ENCODE data around the gene DFFB. TPM values are rescaled to one million over a fixed set of nuclear protein-coding genes. Genes with fewer than 3 reads are reported as not detected.

Gene DFFB
- total and polyA plus RNA-seq, 2 of the 13 experiments (the other 11 are each of a cell fraction or from before 2014, with no cell fraction given): 4.6 to 9.3 TPM

DNA sequence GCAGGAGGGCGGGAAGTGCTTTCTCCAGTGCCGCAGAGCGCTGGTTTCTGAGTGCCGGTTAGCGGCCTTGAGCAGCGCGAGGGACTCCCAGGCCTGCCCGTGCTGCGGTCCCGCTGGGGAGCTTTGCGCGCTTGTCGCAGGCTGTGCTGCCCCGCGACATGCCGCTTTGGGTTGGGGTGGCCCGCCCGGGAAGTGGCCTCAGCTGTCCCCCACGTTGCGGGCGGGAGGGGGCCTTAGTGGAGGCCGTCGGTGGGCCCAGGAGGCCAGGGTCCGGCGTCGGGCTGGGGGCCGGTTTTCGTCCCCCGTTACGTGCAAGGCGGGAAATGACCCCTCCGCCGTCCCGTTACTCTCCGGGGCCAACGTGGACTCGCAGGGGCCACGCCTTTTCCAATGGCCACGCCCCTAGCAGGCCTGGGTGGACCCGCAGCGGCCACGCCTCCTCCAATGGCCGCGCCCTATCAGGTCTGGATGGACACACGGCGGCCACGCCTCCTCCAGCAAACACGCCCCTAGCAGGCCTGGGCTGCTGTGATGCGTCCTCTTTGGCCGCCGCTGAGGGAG is 43.8 kb downstream of the DFFB start (continued):
- TF ChIP-seq, protein P1, sequence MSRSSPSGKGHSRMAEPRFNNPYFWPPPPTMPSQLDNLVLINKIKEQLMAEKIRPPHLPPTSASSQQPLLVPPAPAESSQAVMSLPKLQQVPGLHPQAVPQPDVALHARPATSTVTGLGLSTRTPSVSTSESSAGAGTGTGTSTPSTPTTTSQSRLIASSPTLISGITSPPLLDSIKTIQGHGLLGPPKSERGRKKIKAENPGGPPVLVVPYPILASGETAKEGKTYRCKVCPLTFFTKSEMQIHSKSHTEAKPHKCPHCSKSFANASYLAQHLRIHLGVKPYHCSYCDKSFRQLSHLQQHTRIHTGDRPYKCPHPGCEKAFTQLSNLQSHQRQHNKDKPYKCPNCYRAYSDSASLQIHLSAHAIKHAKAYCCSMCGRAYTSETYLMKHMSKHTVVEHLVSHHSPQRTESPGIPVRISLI (CRISPR knock-in tag; IDR thresholded peaks at IDR 0.05; ENCODE audit: borderline replicate concordance): no peak
- 0 out of 2 replicates have a peak, but pooled peaks have one; percentile 4 for TF ChIP-seq NR2F2 (IDR thresholded peaks at IDR 0.05; ENCODE audit: borderline replicate concordance, low read depth)
- TF ChIP-seq, protein P2, sequence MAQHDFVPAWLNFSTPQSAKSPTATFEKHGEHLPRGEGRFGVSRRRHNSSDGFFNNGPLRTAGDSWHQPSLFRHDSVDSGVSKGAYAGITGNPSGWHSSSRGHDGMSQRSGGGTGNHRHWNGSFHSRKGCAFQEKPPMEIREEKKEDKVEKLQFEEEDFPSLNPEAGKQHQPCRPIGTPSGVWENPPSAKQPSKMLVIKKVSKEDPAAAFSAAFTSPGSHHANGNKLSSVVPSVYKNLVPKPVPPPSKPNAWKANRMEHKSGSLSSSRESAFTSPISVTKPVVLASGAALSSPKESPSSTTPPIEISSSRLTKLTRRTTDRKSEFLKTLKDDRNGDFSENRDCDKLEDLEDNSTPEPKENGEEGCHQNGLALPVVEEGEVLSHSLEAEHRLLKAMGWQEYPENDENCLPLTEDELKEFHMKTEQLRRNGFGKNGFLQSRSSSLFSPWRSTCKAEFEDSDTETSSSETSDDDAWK (CRISPR knock-in tag; IDR thresholded peaks at IDR 0.05): no peak
- TF ChIP-seq, protein P3, sequence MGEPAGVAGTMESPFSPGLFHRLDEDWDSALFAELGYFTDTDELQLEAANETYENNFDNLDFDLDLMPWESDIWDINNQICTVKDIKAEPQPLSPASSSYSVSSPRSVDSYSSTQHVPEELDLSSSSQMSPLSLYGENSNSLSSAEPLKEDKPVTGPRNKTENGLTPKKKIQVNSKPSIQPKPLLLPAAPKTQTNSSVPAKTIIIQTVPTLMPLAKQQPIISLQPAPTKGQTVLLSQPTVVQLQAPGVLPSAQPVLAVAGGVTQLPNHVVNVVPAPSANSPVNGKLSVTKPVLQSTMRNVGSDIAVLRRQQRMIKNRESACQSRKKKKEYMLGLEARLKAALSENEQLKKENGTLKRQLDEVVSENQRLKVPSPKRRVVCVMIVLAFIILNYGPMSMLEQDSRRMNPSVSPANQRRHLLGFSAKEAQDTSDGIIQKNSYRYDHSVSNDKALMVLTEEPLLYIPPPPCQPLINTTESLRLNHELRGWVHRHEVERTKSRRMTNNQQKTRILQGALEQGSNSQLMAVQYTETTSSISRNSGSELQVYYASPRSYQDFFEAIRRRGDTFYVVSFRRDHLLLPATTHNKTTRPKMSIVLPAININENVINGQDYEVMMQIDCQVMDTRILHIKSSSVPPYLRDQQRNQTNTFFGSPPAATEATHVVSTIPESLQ (CRISPR knock-in tag; conservative IDR thresholded peaks at IDR 0.05): no peak
- TF ChIP-seq, protein P4, sequence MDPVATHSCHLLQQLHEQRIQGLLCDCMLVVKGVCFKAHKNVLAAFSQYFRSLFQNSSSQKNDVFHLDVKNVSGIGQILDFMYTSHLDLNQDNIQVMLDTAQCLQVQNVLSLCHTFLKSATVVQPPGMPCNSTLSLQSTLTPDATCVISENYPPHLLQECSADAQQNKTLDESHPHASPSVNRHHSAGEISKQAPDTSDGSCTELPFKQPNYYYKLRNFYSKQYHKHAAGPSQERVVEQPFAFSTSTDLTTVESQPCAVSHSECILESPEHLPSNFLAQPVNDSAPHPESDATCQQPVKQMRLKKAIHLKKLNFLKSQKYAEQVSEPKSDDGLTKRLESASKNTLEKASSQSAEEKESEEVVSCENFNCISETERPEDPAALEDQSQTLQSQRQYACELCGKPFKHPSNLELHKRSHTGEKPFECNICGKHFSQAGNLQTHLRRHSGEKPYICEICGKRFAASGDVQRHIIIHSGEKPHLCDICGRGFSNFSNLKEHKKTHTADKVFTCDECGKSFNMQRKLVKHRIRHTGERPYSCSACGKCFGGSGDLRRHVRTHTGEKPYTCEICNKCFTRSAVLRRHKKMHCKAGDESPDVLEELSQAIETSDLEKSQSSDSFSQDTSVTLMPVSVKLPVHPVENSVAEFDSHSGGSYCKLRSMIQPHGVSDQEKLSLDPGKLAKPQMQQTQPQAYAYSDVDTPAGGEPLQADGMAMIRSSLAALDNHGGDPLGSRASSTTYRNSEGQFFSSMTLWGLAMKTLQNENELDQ (CRISPR knock-in tag; IDR thresholded peaks at IDR 0.05; ENCODE audit: borderline replicate concordance): no peak
- peak; percentile 54; the same call in 1 of the 2 replicates for TF ChIP-seq GABPB1 (CRISPR knock-in tag; IDR thresholded peaks at IDR 0.05)
- TF ChIP-seq, protein P5, sequence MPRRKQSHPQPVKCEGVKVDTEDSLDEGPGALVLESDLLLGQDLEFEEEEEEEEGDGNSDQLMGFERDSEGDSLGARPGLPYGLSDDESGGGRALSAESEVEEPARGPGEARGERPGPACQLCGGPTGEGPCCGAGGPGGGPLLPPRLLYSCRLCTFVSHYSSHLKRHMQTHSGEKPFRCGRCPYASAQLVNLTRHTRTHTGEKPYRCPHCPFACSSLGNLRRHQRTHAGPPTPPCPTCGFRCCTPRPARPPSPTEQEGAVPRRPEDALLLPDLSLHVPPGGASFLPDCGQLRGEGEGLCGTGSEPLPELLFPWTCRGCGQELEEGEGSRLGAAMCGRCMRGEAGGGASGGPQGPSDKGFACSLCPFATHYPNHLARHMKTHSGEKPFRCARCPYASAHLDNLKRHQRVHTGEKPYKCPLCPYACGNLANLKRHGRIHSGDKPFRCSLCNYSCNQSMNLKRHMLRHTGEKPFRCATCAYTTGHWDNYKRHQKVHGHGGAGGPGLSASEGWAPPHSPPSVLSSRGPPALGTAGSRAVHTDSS (CRISPR knock-in tag; conservative IDR thresholded peaks at IDR 0.05): no peak
- no peak for TF ChIP-seq JUN (CRISPR knock-in tag; IDR thresholded peaks at IDR 0.05)
- TF ChIP-seq, protein P6, sequence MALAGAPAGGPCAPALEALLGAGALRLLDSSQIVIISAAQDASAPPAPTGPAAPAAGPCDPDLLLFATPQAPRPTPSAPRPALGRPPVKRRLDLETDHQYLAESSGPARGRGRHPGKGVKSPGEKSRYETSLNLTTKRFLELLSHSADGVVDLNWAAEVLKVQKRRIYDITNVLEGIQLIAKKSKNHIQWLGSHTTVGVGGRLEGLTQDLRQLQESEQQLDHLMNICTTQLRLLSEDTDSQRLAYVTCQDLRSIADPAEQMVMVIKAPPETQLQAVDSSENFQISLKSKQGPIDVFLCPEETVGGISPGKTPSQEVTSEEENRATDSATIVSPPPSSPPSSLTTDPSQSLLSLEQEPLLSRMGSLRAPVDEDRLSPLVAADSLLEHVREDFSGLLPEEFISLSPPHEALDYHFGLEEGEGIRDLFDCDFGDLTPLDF (CRISPR knock-in tag; IDR thresholded peaks at IDR 0.05): peak; percentile 54
- no peak for TF ChIP-seq TBP (CRISPR knock-in tag; IDR thresholded peaks at IDR 0.05)
- TF ChIP-seq, protein P7, sequence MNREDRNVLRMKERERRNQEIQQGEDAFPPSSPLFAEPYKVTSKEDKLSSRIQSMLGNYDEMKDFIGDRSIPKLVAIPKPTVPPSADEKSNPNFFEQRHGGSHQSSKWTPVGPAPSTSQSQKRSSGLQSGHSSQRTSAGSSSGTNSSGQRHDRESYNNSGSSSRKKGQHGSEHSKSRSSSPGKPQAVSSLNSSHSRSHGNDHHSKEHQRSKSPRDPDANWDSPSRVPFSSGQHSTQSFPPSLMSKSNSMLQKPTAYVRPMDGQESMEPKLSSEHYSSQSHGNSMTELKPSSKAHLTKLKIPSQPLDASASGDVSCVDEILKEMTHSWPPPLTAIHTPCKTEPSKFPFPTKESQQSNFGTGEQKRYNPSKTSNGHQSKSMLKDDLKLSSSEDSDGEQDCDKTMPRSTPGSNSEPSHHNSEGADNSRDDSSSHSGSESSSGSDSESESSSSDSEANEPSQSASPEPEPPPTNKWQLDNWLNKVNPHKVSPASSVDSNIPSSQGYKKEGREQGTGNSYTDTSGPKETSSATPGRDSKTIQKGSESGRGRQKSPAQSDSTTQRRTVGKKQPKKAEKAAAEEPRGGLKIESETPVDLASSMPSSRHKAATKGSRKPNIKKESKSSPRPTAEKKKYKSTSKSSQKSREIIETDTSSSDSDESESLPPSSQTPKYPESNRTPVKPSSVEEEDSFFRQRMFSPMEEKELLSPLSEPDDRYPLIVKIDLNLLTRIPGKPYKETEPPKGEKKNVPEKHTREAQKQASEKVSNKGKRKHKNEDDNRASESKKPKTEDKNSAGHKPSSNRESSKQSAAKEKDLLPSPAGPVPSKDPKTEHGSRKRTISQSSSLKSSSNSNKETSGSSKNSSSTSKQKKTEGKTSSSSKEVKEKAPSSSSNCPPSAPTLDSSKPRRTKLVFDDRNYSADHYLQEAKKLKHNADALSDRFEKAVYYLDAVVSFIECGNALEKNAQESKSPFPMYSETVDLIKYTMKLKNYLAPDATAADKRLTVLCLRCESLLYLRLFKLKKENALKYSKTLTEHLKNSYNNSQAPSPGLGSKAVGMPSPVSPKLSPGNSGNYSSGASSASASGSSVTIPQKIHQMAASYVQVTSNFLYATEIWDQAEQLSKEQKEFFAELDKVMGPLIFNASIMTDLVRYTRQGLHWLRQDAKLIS (CRISPR knock-in tag; IDR thresholded peaks at IDR 0.05): no peak
- TF ChIP-seq SP4 (CRISPR knock-in tag; IDR thresholded peaks at IDR 0.05): peak; percentile 96
- TF ChIP-seq ZFX (CRISPR knock-in tag; IDR thresholded peaks at IDR 0.05; ENCODE audit: low read depth): peak; percentile 66; the same call in 1 of the 2 replicates
- TF ChIP-seq ZNF432 (CRISPR knock-in tag; IDR thresholded peaks at IDR 0.05; ENCODE audit: borderline replicate concordance): no peak
- no peak for TF ChIP-seq GATAD2A (CRISPR knock-in tag; IDR thresholded peaks at IDR 0.05)

All from HepG2 (cell line).